H1 (cell line): Measurements from ENCODE around the gene SPOCD1. TPM values are rescaled to one million over a fixed set of nuclear protein-coding genes. Genes with fewer than 3 reads are reported as not detected.

Experiments used
- CTCF ChIA-PET: fragments of 300-600 bp; sonication (Branson Sonifier 250); formaldehyde crosslinking; loops from one replicate; lab custom pipeline; 2021; ENCODE audit not compliant: partially characterized antibody; lab: Charles Lee
- POLR2A ChIA-PET: fragments of 300-600 bp; sonication (Branson Sonifier 250); formaldehyde crosslinking; loops from one replicate; lab custom pipeline; 2021; ENCODE audit warnings: inconsistent platforms; ENCODE audit not compliant: partially characterized antibody; lab: Charles Lee
- DNase-seq, 2 experiments: peaks; one replicate each; pipeline versions ENCODE4 v3.0.0 to v3.0.0-alpha.2; 2010 to 2022; ENCODE audit warnings: low spot score in 2 of 2, low read depth in 1 of 2, mixed read lengths in 1 of 2
- FAIRE-seq: peaks from 2 replicates; lab custom pipeline; 2011; peaks lifted over from hg19 to GRCh38; lab: Jason Lieb, UNC
- H2AFZ ChIP-seq: 2 replicates; pipeline ENCODE4 v1.8.1; 2012; ENCODE audit warnings: low read length, inconsistent platforms
- H2AK5ac ChIP-seq: 2 replicates; pipeline ENCODE4 v1.6.1; 2013; ENCODE audit warnings: low read depth, low read length
- H2BK120ac ChIP-seq: replicated peaks from 2 replicates; pipeline ENCODE3; 2013; ENCODE audit warnings: low read depth, low read length, inconsistent platforms
- H2BK12ac ChIP-seq: 2 replicates; pipeline ENCODE4 v1.6.1; 2013; ENCODE audit warnings: low read depth, low read length
- H2BK15ac ChIP-seq: 2 replicates; pipeline ENCODE4 v1.6.1; 2013; ENCODE audit warnings: low read length
- H2BK20ac ChIP-seq: 2 replicates; pipeline ENCODE4 v1.6.1; 2013; ENCODE audit warnings: low read length
- H2BK5ac ChIP-seq: 2 replicates; pipeline ENCODE4 v1.6.1; 2013; ENCODE audit warnings: low read depth, low read length
- H3K14ac ChIP-seq: 2 replicates; pipeline ENCODE4 v1.6.1; 2013; ENCODE audit warnings: inconsistent platforms; ENCODE audit not compliant: insufficient read length
- H3K18ac ChIP-seq: 2 replicates; pipeline ENCODE4 v1.6.1; 2013; ENCODE audit warnings: low read length; ENCODE audit errors: extremely low read depth
- H3K23ac ChIP-seq: 2 replicates; pipeline ENCODE4 v1.6.1; 2013; ENCODE audit warnings: inconsistent platforms; ENCODE audit not compliant: insufficient read length
- H3K23me2 ChIP-seq: 2 replicates; pipeline ENCODE4 v1.6.1; 2013; ENCODE audit warnings: low read depth, low read length
- H3K27ac ChIP-seq: 2 replicates; pipeline ENCODE4 v1.6.1; 2011; ENCODE audit warnings: low read depth, low read length, inconsistent platforms
- H3K27me3 ChIP-seq, 4 experiments: replicated peaks in 1 of 4; 1 replicate in 1 of 4; 2 replicates in 3 of 4; pipeline versions ENCODE4 v1.6.1 to v1.8.1; 2011 to 2013; ENCODE audit warnings: low read length in 3 of 4, mild to moderate bottlenecking in 3 of 4, inconsistent platforms in 2 of 4, mixed read lengths in 2 of 4, moderate library complexity in 1 of 4; ENCODE audit not compliant: control insufficient read depth in 3 of 4, insufficient read depth in 3 of 4; ENCODE audit errors: extremely low read depth in 1 of 4
- H3K36me3 ChIP-seq, 4 experiments: 2 replicates each; pipeline versions ENCODE4 v1.6.1 to v1.8.1; 2011 to 2013; ENCODE audit warnings: mild to moderate bottlenecking in 4 of 4, low read length in 3 of 4, moderate library complexity in 2 of 4, control low read depth in 1 of 4, inconsistent platforms in 1 of 4; ENCODE audit not compliant: insufficient read depth in 4 of 4, control insufficient read depth in 2 of 4
- H3K4ac ChIP-seq: replicated peaks from 2 replicates; pipeline ENCODE3; 2013; ENCODE audit warnings: low read length, low read depth, mixed read lengths, inconsistent platforms; ENCODE audit not compliant: insufficient read length
- H3K4me1 ChIP-seq, 4 experiments: replicated peaks in 1 of 4; 1 replicate in 1 of 4; 2 replicates in 3 of 4; pipeline versions ENCODE4 v1.6.1 to v1.8.1; 2011 to 2013; ENCODE audit warnings: low read length in 3 of 4, inconsistent platforms in 2 of 4, mixed read lengths in 1 of 4; ENCODE audit not compliant: insufficient read depth in 4 of 4, control insufficient read depth in 3 of 4
- H3K4me2 ChIP-seq, 2 experiments: 2 replicates each; pipeline versions ENCODE4 v1.6.1 to v1.8.1; 2011 to 2013; ENCODE audit warnings: low read depth in 2 of 2, low read length in 2 of 2, control low read depth in 1 of 2, inconsistent platforms in 1 of 2, mild to moderate bottlenecking in 1 of 2; ENCODE audit not compliant: insufficient read depth in 1 of 2
- H3K4me3 ChIP-seq, 4 experiments: fragments of 200-600, 300-600 bp in 1 of 4; sonication (generic), shearing (Covaris generic), sonication (Bioruptor Twin) in 1 of 4; 2 replicates each; pipeline versions ENCODE4 v1.5.1 to v1.8.1; 2011 to 2016; ENCODE audit warnings: low read length in 4 of 4, low read depth in 3 of 4, control low read depth in 2 of 4, inconsistent platforms in 2 of 4, mild to moderate bottlenecking in 2 of 4, mixed read lengths in 1 of 4, moderate library complexity in 1 of 4; ENCODE audit not compliant: insufficient read depth in 2 of 4; ENCODE audit errors: extremely low read depth in 1 of 4
- H3K56ac ChIP-seq: replicated peaks from 2 replicates; pipeline ENCODE3; 2013; ENCODE audit warnings: low read depth, mild to moderate bottlenecking, mixed read lengths, low read length, inconsistent platforms; ENCODE audit not compliant: insufficient read length
- H3K79me1 ChIP-seq: 2 replicates; pipeline ENCODE4 v1.6.1; 2013; ENCODE audit warnings: low read depth, low read length, control low read depth
- H3K79me2 ChIP-seq, 2 experiments: 2 replicates each; pipeline versions ENCODE4 v1.6.1 to v1.8.1; 2012 to 2013; ENCODE audit warnings: low read length in 2 of 2, mild to moderate bottlenecking in 2 of 2, inconsistent platforms in 1 of 2; ENCODE audit not compliant: insufficient read depth in 2 of 2, control insufficient read depth in 1 of 2
- H3K9ac ChIP-seq, 4 experiments: replicated peaks in 1 of 4; 1 replicate in 1 of 4; 2 replicates in 3 of 4; pipeline versions ENCODE4 v1.6.1 to v1.8.1; 2011 to 2013; ENCODE audit warnings: low read depth in 3 of 4, low read length in 3 of 4, control low read depth in 2 of 4, mild to moderate bottlenecking in 2 of 4, moderate library complexity in 2 of 4, inconsistent platforms in 1 of 4; ENCODE audit errors: extremely low read depth in 1 of 4
- H3K9me3 ChIP-seq, 2 experiments: 2 replicates each; pipeline versions ENCODE4 v1.6.1 to v1.8.1; 2012 to 2013; ENCODE audit warnings: mild to moderate bottlenecking in 2 of 2, moderate library complexity in 2 of 2, control low read depth in 1 of 2, inconsistent platforms in 1 of 2, low read depth in 1 of 2, low read length in 1 of 2, mixed read lengths in 1 of 2; ENCODE audit not compliant: insufficient read depth in 2 of 2
- H4K20me1 ChIP-seq, 2 experiments: replicated peaks in 1 of 2; 2 replicates each; pipeline versions ENCODE3 to v1.8.1; 2011 to 2013; ENCODE audit warnings: inconsistent platforms in 2 of 2, low read length in 2 of 2, mild to moderate bottlenecking in 1 of 2; ENCODE audit not compliant: insufficient read depth in 2 of 2, control insufficient read depth in 1 of 2
- H4K5ac ChIP-seq: 2 replicates; pipeline ENCODE4 v1.6.1; 2013; ENCODE audit warnings: low read length, low read depth, mixed read lengths, inconsistent platforms; ENCODE audit not compliant: insufficient read length
- H4K8ac ChIP-seq: 2 replicates; pipeline ENCODE4 v1.8.0; 2013; ENCODE audit warnings: mild to moderate bottlenecking, moderate library complexity, low read length, inconsistent platforms; ENCODE audit not compliant: insufficient read depth; ENCODE audit errors: extremely low read depth
- H4K91ac ChIP-seq: replicated peaks from 2 replicates; pipeline ENCODE3; 2013; ENCODE audit warnings: low read length, mixed read lengths, inconsistent platforms; ENCODE audit not compliant: insufficient read length
- CTBP2 ChIP-seq: IDR thresholded peaks from 2 replicates; pipeline ENCODE4 v1.7.0; 2011; ENCODE audit warnings: borderline replicate concordance, mild to moderate bottlenecking, moderate library complexity, mixed read lengths, low read length; ENCODE audit not compliant: insufficient read depth, insufficient read length
- EP300 ChIP-seq, 2 experiments: IDR thresholded peaks; 1 replicate in 1 of 2; 2 replicates in 1 of 2; pipeline ENCODE4 v1.6.1; 2011 to 2012; ENCODE audit warnings: low read depth in 2 of 2, low read length in 2 of 2, mild to moderate bottlenecking in 2 of 2, borderline replicate concordance in 1 of 2, inconsistent platforms in 1 of 2, moderate library complexity in 1 of 2
- MAFK ChIP-seq: IDR thresholded peaks from 2 replicates; pipeline ENCODE4 v1.6.1; 2012; ENCODE audit warnings: low read depth, mild to moderate bottlenecking, improper control_type of control experiment, low read length
- NANOG ChIP-seq: IDR thresholded peaks from 2 replicates; pipeline ENCODE4 v1.6.1; 2011; ENCODE audit warnings: low read length, low read depth, mild to moderate bottlenecking, inconsistent platforms; ENCODE audit not compliant: insufficient read depth, poor library complexity, severe bottlenecking
- POU5F1 ChIP-seq: IDR thresholded peaks from 2 replicates; pipeline ENCODE4 v1.6.1; 2011; ENCODE audit warnings: low read depth, mild to moderate bottlenecking, low read length, moderate library complexity
- RXRA ChIP-seq: IDR thresholded peaks from 2 replicates; pipeline ENCODE4 v1.6.1; 2011; ENCODE audit warnings: low read depth, mild to moderate bottlenecking, low read length, moderate library complexity; ENCODE audit not compliant: insufficient read depth
- SAP30 ChIP-seq: fragments of 300-600 bp; sonication (generic); IDR thresholded peaks from 2 replicates; pipeline ENCODE4 v1.7.1; 2012; ENCODE audit warnings: low read length, moderate library complexity, mild to moderate bottlenecking, inconsistent platforms; ENCODE audit not compliant: insufficient read depth, insufficient replicate concordance
- SIN3A ChIP-seq, 2 experiments: IDR thresholded peaks in 1 of 2; conservative IDR thresholded peaks in 1 of 2; 2 replicates each; pipeline ENCODE4 v1.6.1; 2011 to 2012; ENCODE audit warnings: low read length in 2 of 2, improper control_type of control experiment in 1 of 2, low read depth in 1 of 2, mild to moderate bottlenecking in 1 of 2
- SP1 ChIP-seq: IDR thresholded peaks from 2 replicates; pipeline ENCODE4 v1.6.1; 2011; ENCODE audit warnings: low read depth, low read length
- SUZ12 ChIP-seq: fragments of 200-600 bp; sonication (generic); IDR thresholded peaks from 2 replicates; pipeline ENCODE4 v1.6.1; 2012; ENCODE audit warnings: mild to moderate bottlenecking, inconsistent platforms, low read length, moderate library complexity, mixed read lengths
- TAF1 ChIP-seq: IDR thresholded peaks from 2 replicates; pipeline ENCODE4 v1.6.1; 2011; ENCODE audit warnings: mild to moderate bottlenecking, low read depth, low read length
- TBP ChIP-seq: IDR thresholded peaks from 2 replicates; pipeline ENCODE4 v1.6.1; 2011; ENCODE audit warnings: low read depth, low read length, improper control_type of control experiment
- TCF12 ChIP-seq: IDR thresholded peaks from 2 replicates; pipeline ENCODE4 v1.6.1; 2011; ENCODE audit warnings: low read depth, mild to moderate bottlenecking, low read length
- TEAD4 ChIP-seq: IDR thresholded peaks from 2 replicates; pipeline ENCODE4 v1.6.1; 2012; ENCODE audit warnings: low read depth, low read length, inconsistent platforms, mixed read lengths
- whole genome bisulfite sequencing, 2 experiments: shearing (Covaris generic) in 1 of 2; methylation state at CpG; one replicate each; pipeline versions ENCODE4 v1.1.6 to v1.1.7; 2013 to 2015; ENCODE audit warnings: low lambda C conversion rate in 2 of 2, mixed read lengths in 2 of 2, inconsistent platforms in 1 of 2, low coverage in 1 of 2, missing lambda C conversion rate in 1 of 2; ENCODE audit not compliant: insufficient replicate concordance in 2 of 2, insufficient coverage in 1 of 2, insufficient read length in 1 of 2; ENCODE audit errors: extremely low coverage in 1 of 2, missing lambda C conversion rate in 1 of 2; 5-methylcytosine and 5-hydroxymethylcytosine counted together
- polyA plus RNA-seq, 7 experiments: library from polyadenylated mRNA; depleted of rRNA in 3 of 7; stranded (reverse) in 5 of 7; unstranded in 2 of 7; fragments of >200 nt in 5 of 7; fragments of 200-250 nt in 2 of 7; gene quantifications; 1 replicate in 5 of 7; 2 replicates in 1 of 7; 4 replicates in 1 of 7; pipeline versions ENCODE4 v1.2.1 to v1.2.3, GENCODE V29; 2011 to 2013; ENCODE audit warnings: missing spikeins in 2 of 7, mixed read lengths in 2 of 7
- total RNA-seq: library from RNA; stranded (reverse); fragmentation: NEBNext Ultra II Directional; extraction: Animal tissue kit (Norgen Biotek cat#: 25700); gene quantifications from 2 replicates; pipeline ENCODE4 v1.2.1, GENCODE V29; 2021

Gene SPOCD1
- total and polyA plus RNA-seq, 2 of the 8 experiments (the other 6 are each of a cell fraction or from before 2014, with no cell fraction given) = 1.8 to 2.9 TPM

DNA sequence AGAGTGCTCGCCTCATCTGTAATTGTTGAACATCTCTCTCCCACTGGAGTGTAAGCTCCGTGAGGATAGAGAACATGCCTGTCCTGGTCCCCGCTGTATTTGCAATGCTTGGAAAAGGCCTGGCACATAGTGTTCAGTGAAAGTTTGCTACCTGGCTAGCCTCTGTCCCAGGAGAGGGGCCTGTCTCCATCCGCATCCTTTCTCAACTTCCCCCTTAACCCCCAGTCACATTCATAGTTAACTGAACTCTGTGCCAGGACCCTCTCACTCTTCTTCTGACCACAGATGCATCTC, 15.2 kb downstream of the SPOCD1 start:
- H3K4me3 ChIP-seq = no peak overlapping the region
- DNase-seq (no peak), FAIRE-seq (no peak)
- H2BK120ac ChIP-seq = no peak overlapping the region
- 93% methylated on average over 4 of the region's 4 CpGs; no CpG with 5 or more reads in 1 of the 2 experiments for WGBS, 2 experiments
- no peak overlapping the region for H2AK5ac ChIP-seq
- no peak overlapping the region for H4K91ac ChIP-seq
- no peaks in the 10 kb centered on the region for H3K36me3 ChIP-seq
- no peaks in the 10 kb centered on the region for H4K20me1 ChIP-seq
- no peaks in the 10 kb centered on the region; the same call in 1 of the 2 replicates for H3K23me2 ChIP-seq
- H3K9me3 ChIP-seq = no peaks in the 10 kb centered on the region
- H4K5ac ChIP-seq = no peak overlapping the region
- POLR2A ChIA-PET = interaction anchor here (0.6 to 1.7 kb wide), 3 partner anchors 19 to 964 kb away, joined by 3 to 6 read pairs (median 4); no protein-coding TSS in a partner anchor
- H3K4me1 ChIP-seq = peaks cover 0 to 16% (median 8%) of the 10 kb centered on the region in 4 experiments; a peak in 5 of 7 replicates
- H3K18ac ChIP-seq = no peak overlapping the region
- CTCF ChIA-PET = interaction anchor here (1.2 to 5.5 kb wide), 6 partner anchors 11 to 163 kb away, joined by 3 to 44 read pairs (median 6); partner anchors contain the start of gene SPOCD1
- no peak overlapping the region for H3K23ac ChIP-seq
- no peak overlapping the region for H3K4me2 ChIP-seq
- H3K79me2 ChIP-seq = no peaks in the 10 kb centered on the region
- H2BK15ac ChIP-seq = no peak overlapping the region
- H3K27me3 ChIP-seq = peaks cover 0 to 3% (median 0%) of the 10 kb centered on the region in 4 experiments; a peak in 2 of 7 replicates
- H3K14ac ChIP-seq = no peak overlapping the region
- H3K56ac ChIP-seq = no peak overlapping the region
- no peak overlapping the region for H3K4ac ChIP-seq
- no peak overlapping the region for H3K9ac ChIP-seq
- no peak overlapping the region for H4K8ac ChIP-seq
- H3K27ac ChIP-seq = no peak overlapping the region
- no peaks in the 10 kb centered on the region for H3K79me1 ChIP-seq
- no peak overlapping the region for H2AFZ ChIP-seq
- no peak overlapping the region for H2BK5ac ChIP-seq
- H2BK20ac ChIP-seq = no peak overlapping the region
- H2BK12ac ChIP-seq = no peak overlapping the region
- TF ChIP-seq NANOG = no peak
- TF ChIP-seq TBP = no peak
- no peak for TF ChIP-seq SIN3A (conservative IDR thresholded peaks at IDR 0.05 in 1 of 2, IDR thresholded peaks at IDR 0.05 in 1 of 2; ENCODE audit: low read depth in 1 of 2, low read length in 2 of 2)
- no peak for TF ChIP-seq SAP30
- no peak for TF ChIP-seq MAFK
- TF ChIP-seq EP300 (IDR thresholded peaks at IDR 0.05; ENCODE audit: borderline replicate concordance in 1 of 2, low read depth in 2 of 2, low read length in 2 of 2) = no peak
- no peak for TF ChIP-seq CTBP2
- TF ChIP-seq TCF12 = no peak
- no peak for TF ChIP-seq SUZ12
- TF ChIP-seq SP1 = no peak
- TF ChIP-seq RXRA = no peak
- TF ChIP-seq TEAD4 = no peak
- no peak for TF ChIP-seq POU5F1
- TF ChIP-seq TAF1 = no peak
